Tibial artery (tissue), 4 donors: ENCODE data around the gene HOXA11.

Experiments used
- DNase-seq, 2 donors: peaks; one replicate each; pipeline ENCODE4 v3.0.0-alpha.2; 2019
- H3K27ac ChIP-seq, 2 donors: fragments of 200-600 bp; sonication (generic) in 1 of 2; 1 replicate in 1 of 2; 2 replicates in 1 of 2; pipeline ENCODE4 v1.5.1; 2018 to 2019; ENCODE audit warnings: mild to moderate bottlenecking in 1 of 2
- H3K27me3 ChIP-seq, 2 donors: fragments of 200-600 bp; sonication (generic) in 1 of 2; one replicate each; pipeline versions ENCODE4 v1.5.1 to v1.6.0; 2016 to 2019
- H3K36me3 ChIP-seq, 3 donors: fragments of 200-600 bp; sonication (generic) in 2 of 3; one replicate each; pipeline ENCODE4 v1.5.1; 2016 to 2019; ENCODE audit warnings: mild to moderate bottlenecking in 2 of 3
- H3K4me1 ChIP-seq, 4 donors: fragments of 200-600 bp; sonication (generic) in 2 of 4; 1 replicate in 3 of 4; 2 replicates in 1 of 4; pipeline ENCODE4 v1.5.1; 2016 to 2019
- H3K4me3 ChIP-seq, 2 donors: fragments of 200-600 bp; sonication (generic) in 1 of 2; 1 replicate in 1 of 2; 2 replicates in 1 of 2; pipeline ENCODE4 v1.5.1; 2018 to 2019; ENCODE audit warnings: mild to moderate bottlenecking in 2 of 2
- H3K9me3 ChIP-seq, 3 donors: fragments of 200-600 bp; sonication (generic) in 1 of 3; one replicate each; pipeline ENCODE4 v1.5.1; 2016 to 2019
- intact Hi-C: fragments of 100-400 bp; cut with DNase I; formaldehyde crosslinking; loops from one replicate; pipeline ENCODE4 v1.15.0; 2023; ENCODE audit warnings: low total_unique reads
- TF ChIP-seq, protein P1 (sequence below), 2 experiments: fragments of 200-600 bp in 1 of 2; fragments of 450-650 bp in 1 of 2; IDR thresholded peaks; one replicate each; pipeline ENCODE4 v1.5.1; 2017 to 2019; ENCODE audit warnings: antibody characterized with exemption in 2 of 2, mild to moderate bottlenecking in 1 of 2, moderate library complexity in 1 of 2

The HOXA11 gene

DNA sequence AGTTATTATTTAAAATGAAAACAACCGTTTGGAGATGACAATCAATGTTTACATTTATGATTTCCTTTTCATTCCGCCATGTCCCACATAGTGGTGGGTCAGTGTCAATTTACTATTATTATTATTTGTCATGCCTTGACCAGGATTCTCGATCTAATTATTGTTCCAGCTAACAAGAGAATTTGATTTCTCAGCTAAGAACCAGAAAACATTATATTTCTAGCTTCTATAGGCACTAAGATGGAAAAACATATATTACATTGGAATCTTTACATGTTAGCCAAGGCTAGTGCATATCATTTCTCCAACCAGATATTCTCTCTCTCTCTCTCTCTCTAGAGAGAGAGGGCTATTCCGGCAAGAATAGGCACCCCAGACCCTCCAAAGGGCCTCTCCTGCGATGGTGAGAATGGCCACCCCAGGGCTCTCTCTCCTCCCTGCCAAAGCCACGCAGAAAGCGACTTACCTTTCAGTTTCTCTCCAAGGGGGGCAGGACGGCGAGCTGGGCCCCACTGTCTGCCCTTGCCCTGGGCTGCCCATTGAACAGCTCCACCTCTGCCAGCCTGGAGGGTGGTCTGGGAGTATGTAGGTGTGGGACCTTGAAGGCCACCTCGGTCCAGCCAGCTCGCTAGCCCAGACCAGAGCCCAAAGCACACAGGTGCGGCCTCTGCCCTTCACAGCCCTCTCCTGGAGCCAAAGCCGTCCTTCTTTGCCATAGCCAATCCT, 35.0 kb downstream of the HOXA11 start:
- Histone ChIP-seq H3K36me3 (peaks cover 8 to 15% (median 8%) of the 10 kb centered on the region in 3 donors), H3K9me3 (no peaks in the 10 kb centered on the region), H3K4me1 (peaks cover 10 to 58% (median 39%) of the 10 kb centered on the region in 4 donors), H3K27ac (peak overlapping the region; percentile 94 to 95), H3K4me3 (peak overlapping the region; percentile 66 to 78), H3K27me3 (no peaks in the 10 kb centered on the region)
- peak in 1 of 2 donors; percentile 66 for DNase-seq
- intact Hi-C loops, result no loop called here
- TF ChIP-seq, protein P1, sequence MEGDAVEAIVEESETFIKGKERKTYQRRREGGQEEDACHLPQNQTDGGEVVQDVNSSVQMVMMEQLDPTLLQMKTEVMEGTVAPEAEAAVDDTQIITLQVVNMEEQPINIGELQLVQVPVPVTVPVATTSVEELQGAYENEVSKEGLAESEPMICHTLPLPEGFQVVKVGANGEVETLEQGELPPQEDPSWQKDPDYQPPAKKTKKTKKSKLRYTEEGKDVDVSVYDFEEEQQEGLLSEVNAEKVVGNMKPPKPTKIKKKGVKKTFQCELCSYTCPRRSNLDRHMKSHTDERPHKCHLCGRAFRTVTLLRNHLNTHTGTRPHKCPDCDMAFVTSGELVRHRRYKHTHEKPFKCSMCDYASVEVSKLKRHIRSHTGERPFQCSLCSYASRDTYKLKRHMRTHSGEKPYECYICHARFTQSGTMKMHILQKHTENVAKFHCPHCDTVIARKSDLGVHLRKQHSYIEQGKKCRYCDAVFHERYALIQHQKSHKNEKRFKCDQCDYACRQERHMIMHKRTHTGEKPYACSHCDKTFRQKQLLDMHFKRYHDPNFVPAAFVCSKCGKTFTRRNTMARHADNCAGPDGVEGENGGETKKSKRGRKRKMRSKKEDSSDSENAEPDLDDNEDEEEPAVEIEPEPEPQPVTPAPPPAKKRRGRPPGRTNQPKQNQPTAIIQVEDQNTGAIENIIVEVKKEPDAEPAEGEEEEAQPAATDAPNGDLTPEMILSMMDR (IDR thresholded peaks at IDR 0.05), result no peak

DNA sequence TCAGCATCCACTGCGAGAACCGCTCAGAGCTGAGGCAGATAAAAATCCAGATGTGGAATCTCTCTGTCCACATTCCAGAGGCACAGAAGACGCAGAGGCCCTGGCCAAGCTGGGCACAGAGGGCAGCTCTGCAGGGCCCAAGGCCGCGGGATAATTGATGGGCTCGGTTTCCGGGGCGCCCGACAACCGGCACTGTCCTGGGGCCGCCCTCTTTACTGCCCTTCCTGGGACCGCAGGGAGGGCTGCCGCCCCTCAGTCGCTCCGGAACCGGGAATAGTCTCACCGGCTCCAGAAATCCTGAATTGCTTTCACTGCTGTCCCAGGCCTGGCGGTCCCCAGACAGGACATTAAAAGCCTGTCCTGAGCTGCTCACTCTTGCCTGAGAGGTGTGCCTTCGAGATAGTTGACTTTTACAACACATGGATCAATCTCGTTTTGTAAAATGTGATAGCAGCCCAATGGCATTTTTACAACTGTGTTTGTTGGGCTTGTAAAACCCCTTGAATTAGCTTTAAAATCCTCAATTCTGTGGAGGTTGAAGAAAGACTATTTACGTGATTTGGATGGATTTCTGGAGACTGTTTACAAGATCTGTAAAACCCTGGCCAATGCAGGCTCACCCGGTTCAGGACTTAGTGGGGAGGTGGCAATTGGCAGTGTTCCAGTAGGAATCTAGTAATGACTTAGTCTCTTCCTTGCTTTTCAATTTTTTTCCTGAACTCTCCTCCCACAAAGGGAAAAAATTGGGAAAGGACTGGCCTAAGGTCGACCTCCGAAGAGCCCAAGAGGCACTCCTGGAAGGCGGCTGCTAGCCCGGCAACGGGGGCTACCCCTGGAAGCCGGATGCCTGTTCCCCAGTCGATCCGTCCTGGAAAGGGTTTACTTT, 36.0 kb downstream of the HOXA11 start:
- H3K36me3 ChIP-seq, result peaks cover 17 to 25% (median 18%) of the 10 kb centered on the region in 3 donors
- no peaks in the 10 kb centered on the region for H3K27me3 ChIP-seq
- no peaks in the 10 kb centered on the region for H3K9me3 ChIP-seq
- peak overlapping the region; percentile 71 to 94 for H3K27ac ChIP-seq
- TF ChIP-seq, protein P1 (IDR thresholded peaks at IDR 0.05), result no peak
- peak in 1 of 2 donors; percentile 62 for DNase-seq
- H3K4me1 ChIP-seq, result peaks cover 10 to 48% (median 37%) of the 10 kb centered on the region in 4 donors
- intact Hi-C loops, result no loop called here
- H3K4me3 ChIP-seq, result peak overlapping the region; percentile 66 to 78

DNA sequence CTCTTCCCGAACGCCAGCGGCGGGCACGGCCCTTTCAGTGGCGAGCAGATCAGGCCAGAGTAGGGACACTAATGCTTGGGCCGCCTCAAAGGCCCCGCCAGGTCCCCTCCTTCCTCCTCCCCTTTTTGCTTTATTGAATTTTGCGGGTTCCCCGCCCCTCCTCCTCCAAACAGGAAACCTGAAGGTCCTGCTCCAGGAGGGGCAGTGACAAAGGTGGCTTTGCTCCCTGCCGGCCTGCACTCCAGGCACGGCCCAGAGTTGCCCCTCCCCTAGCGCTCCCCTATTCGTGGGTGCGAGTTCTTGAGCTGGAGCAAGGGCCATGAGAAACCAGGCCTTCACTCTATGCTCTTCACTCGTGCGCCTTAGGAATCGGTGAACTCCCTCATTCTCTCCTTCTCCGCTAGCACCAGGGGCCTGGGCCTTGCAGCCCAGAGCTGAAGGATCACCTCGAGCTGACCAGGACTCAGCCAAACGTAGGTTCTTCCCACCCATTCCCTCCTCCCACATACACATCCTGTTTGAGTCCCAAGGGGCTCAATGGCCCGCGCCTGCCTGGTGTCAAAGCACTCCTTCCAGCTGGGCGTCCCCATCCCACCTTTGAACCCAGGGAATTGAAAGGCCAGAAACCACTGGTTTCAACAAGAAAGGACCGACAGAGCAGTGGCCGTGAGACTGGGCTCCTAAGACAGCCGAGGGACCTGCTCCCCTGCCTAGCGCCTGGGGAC, 36.8 kb downstream of the HOXA11 start:
- peak in 1 of 2 donors; percentile 80 for DNase-seq
- intact Hi-C loops, result no loop called here
- Histone ChIP-seq H3K4me3 (peak overlapping the region; percentile 66 to 78), H3K36me3 (peaks cover 25 to 33% (median 25%) of the 10 kb centered on the region in 3 donors), H3K27me3 (no peaks in the 10 kb centered on the region), H3K9me3 (no peaks in the 10 kb centered on the region), H3K4me1 (peaks cover 10 to 43% (median 35%) of the 10 kb centered on the region in 4 donors), H3K27ac (peak overlapping the region; percentile 71 to 94)
- TF ChIP-seq, protein P1 (IDR thresholded peaks at IDR 0.05), result no peak

DNA sequence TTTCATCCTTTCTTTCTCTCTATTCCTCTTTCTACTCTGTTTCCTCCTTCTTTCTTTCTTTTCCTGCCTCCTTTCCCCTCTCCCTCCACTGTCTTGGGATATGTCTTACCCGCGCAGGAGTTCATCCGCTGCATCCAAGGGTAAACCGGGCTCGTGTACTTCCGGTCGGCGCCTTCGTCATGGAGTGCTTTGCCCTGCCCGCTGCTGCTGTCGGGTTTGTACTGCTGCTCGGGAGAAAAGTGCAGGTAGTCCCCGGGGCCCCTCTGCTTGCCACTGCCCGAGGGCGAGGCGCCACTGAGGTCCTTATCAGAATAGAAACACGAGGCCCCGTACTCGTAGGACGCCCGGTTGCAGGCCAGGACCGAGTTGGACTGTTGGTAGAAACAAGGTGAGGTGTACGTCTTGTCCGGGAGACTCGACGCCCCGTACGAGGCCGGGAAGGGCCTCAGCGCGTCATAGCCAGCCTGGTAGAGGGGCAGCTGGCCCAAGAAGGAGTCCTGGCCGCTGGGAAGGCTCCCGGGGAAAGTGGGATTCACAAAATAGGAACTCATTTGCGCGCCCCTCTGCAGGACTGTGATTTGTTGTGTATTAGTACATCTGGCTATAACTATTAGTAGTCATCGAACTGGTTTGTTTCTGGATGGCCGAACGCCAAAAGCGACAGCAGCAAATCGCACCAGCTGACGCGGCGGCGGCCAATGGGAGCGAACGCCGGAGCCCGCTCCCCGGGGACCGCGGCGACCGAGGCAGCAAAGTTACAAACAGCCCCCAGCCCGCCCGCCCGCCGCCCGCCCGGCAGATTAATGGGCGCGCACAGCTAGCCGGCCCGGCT, 37.6 kb downstream of the HOXA11 start, which contains the start of gene HOXA6:
TSS of gene HOXA6 (minus strand) at position 576 of the 832 bp plus-strand sequence. CDS start at position 551, 25 bp downstream.
- TF ChIP-seq, protein P1 (IDR thresholded peaks at IDR 0.05), result no peak
- H3K4me3 ChIP-seq, result peak within 1 kb of the TSS; percentile 66 to 78
- H3K36me3 ChIP-seq, result peaks cover 29 to 39% (median 32%) of the 10 kb centered on the region in 3 donors
- no peaks in the 10 kb centered on the region for H3K9me3 ChIP-seq
- H3K27me3 ChIP-seq, result no peaks in the 10 kb centered on the region
- peaks cover 10 to 36% (median 29%) of the 10 kb centered on the region in 4 donors for H3K4me1 ChIP-seq
- DNase-seq, result peak; percentile 73 to 88
- peak within 1 kb of the TSS; percentile 71 to 94 for H3K27ac ChIP-seq
- intact Hi-C loops, result no loop called here
